ENCODE measurements around the gene MYH9. TPM values are rescaled to one million over a fixed set of nuclear protein-coding genes. Genes with fewer than 3 reads are reported as not detected.

MYH9 gene
- polyA plus RNA-seq, 1 donor from 2014 or later: 7.1 TPM

DNA sequence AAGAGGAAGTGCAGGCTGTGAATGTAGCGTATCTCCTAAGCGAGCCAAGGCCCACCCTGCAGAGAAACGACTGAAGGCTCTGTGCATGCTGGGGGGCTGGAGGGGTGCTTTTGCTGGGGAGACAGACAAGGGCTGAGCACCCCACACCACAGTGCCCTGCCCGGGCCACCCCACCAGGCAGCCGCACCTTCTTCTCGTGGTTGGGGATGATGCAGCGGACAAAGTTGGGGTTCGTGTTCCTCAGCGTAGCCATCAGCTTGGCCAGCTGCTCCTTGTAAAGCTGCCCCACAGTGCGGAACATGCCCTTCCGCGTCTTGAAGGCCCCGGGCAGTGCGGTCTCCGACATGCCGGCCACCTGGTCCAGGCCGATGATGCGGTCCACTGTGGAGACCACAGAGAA is 81.5 kb downstream of the MYH9 start:
- H3K4me2 ChIP-seq (ENCODE audit: low read length): no peak overlapping the region
- H3K27ac ChIP-seq (ENCODE audit: low read length): no peak overlapping the region
- no peaks in the 10 kb centered on the region for H3K79me2 ChIP-seq (replicated peaks; ENCODE audit: insufficient read depth, low read length)
- H4K20me1 ChIP-seq (ENCODE audit: insufficient read depth): no peaks in the 10 kb centered on the region
- no peak overlapping the region for H3K4me3 ChIP-seq (ENCODE audit: low read length)
- no peaks in the 10 kb centered on the region for H3K36me3 ChIP-seq (ENCODE audit: insufficient read depth, low read length)
- no peaks in the 10 kb centered on the region for H3F3A ChIP-seq (ENCODE audit: insufficient read depth, low read length, poor library complexity, severe bottlenecking)
- no peaks in the 10 kb centered on the region for H3K27me3 ChIP-seq (ENCODE audit: insufficient read depth, low read depth, low read length)
- H3K9ac ChIP-seq (ENCODE audit: low read length): no peak overlapping the region
- H2AFZ ChIP-seq (ENCODE audit: low read depth, low read length): no peak overlapping the region
- no peaks in the 10 kb centered on the region for H3K9me3 ChIP-seq (ENCODE audit: low read length)
- no peaks in the 10 kb centered on the region for H3K9me2 ChIP-seq (ENCODE audit: insufficient read depth, low read length)
- TF ChIP-seq EZH2 (IDR thresholded peaks at IDR 0.05; ENCODE audit: borderline replicate concordance, insufficient read depth, low read length, poor library complexity, severe bottlenecking) (no peak), POLR2AphosphoS5 (IDR thresholded peaks at IDR 0.05) (no peak), EP300 (conservative IDR thresholded peaks at IDR 0.05; ENCODE audit: poor library complexity, severe bottlenecking) (no peak), MXI1 (conservative IDR thresholded peaks at IDR 0.05; ENCODE audit: poor library complexity, severe bottlenecking) (no peak), RAD21 (conservative IDR thresholded peaks at IDR 0.05) (no peak)
- TF ChIP-seq, protein P1, sequence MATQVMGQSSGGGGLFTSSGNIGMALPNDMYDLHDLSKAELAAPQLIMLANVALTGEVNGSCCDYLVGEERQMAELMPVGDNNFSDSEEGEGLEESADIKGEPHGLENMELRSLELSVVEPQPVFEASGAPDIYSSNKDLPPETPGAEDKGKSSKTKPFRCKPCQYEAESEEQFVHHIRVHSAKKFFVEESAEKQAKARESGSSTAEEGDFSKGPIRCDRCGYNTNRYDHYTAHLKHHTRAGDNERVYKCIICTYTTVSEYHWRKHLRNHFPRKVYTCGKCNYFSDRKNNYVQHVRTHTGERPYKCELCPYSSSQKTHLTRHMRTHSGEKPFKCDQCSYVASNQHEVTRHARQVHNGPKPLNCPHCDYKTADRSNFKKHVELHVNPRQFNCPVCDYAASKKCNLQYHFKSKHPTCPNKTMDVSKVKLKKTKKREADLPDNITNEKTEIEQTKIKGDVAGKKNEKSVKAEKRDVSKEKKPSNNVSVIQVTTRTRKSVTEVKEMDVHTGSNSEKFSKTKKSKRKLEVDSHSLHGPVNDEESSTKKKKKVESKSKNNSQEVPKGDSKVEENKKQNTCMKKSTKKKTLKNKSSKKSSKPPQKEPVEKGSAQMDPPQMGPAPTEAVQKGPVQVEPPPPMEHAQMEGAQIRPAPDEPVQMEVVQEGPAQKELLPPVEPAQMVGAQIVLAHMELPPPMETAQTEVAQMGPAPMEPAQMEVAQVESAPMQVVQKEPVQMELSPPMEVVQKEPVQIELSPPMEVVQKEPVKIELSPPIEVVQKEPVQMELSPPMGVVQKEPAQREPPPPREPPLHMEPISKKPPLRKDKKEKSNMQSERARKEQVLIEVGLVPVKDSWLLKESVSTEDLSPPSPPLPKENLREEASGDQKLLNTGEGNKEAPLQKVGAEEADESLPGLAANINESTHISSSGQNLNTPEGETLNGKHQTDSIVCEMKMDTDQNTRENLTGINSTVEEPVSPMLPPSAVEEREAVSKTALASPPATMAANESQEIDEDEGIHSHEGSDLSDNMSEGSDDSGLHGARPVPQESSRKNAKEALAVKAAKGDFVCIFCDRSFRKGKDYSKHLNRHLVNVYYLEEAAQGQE (IDR thresholded peaks at IDR 0.05; ENCODE audit: borderline replicate concordance): no peak

DNA sequence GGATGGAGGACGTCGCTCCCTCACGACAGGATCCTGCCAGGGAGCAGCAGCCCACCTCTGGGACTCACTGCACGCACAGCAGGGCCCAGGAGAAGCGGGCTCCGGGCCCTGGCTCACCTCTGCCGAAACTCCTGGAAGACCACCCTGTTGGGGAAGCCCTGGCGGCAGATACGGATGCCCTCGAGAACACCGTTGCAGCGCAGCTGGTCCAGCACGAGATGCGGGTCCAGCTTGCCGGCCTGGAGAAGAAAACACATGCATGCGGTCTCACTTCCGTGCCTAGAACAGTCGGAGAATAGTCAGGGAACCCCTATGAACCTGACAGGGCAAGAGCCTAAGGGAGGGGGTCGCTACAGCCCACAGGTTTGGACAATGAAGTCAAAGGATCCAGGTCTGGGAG is 82.0 kb downstream of the MYH9 start:
- Histone ChIP-seq H3K27me3 (ENCODE audit: insufficient read depth, low read depth, low read length) (no peaks in the 10 kb centered on the region), H3F3A (ENCODE audit: insufficient read depth, low read length, poor library complexity, severe bottlenecking) (no peaks in the 10 kb centered on the region), H3K27ac (ENCODE audit: low read length) (no peak overlapping the region), H2AFZ (ENCODE audit: low read depth, low read length) (no peak overlapping the region), H3K4me3 (ENCODE audit: low read length) (no peak overlapping the region), H3K9ac (ENCODE audit: low read length) (no peak overlapping the region), H3K36me3 (ENCODE audit: insufficient read depth, low read length) (no peaks in the 10 kb centered on the region), H3K4me2 (ENCODE audit: low read length) (no peak overlapping the region), H3K79me2 (replicated peaks; ENCODE audit: insufficient read depth, low read length) (no peaks in the 10 kb centered on the region), H3K9me2 (ENCODE audit: insufficient read depth, low read length) (no peaks in the 10 kb centered on the region), H4K20me1 (ENCODE audit: insufficient read depth) (no peaks in the 10 kb centered on the region), H3K9me3 (ENCODE audit: low read length) (no peaks in the 10 kb centered on the region)
- TF ChIP-seq MXI1 (conservative IDR thresholded peaks at IDR 0.05; ENCODE audit: poor library complexity, severe bottlenecking) (no peak), POLR2AphosphoS5 (IDR thresholded peaks at IDR 0.05) (no peak), EZH2 (IDR thresholded peaks at IDR 0.05; ENCODE audit: borderline replicate concordance, insufficient read depth, low read length, poor library complexity, severe bottlenecking) (no peak), EP300 (conservative IDR thresholded peaks at IDR 0.05; ENCODE audit: poor library complexity, severe bottlenecking) (no peak), RAD21 (conservative IDR thresholded peaks at IDR 0.05) (no peak), CTCF (IDR thresholded peaks at IDR 0.05; ENCODE audit: poor library complexity, severe bottlenecking) (no peak), SMC3 (conservative IDR thresholded peaks at IDR 0.05; ENCODE audit: poor library complexity) (no peak), TAF1 (IDR thresholded peaks at IDR 0.05; ENCODE audit: low read depth) (no peak)
- TF ChIP-seq, protein P1 (IDR thresholded peaks at IDR 0.05; ENCODE audit: borderline replicate concordance): no peak
